Activated T-helper 1 cell treated with Interleukin-2 at 50 U/mL for 16 hours (primary cell): ENCODE results near the gene ETS1.

ENCODE experiments used
- DNase-seq: peaks from one replicate; pipeline ENCODE4 v3.0.0-alpha.2; 2020; ENCODE audit warnings: low read depth

The ETS1 gene

GRCh38 chr11:128535468-128536457, 51.6 kb downstream of the ETS1 start:
- no peak for DNase-seq

DNA sequence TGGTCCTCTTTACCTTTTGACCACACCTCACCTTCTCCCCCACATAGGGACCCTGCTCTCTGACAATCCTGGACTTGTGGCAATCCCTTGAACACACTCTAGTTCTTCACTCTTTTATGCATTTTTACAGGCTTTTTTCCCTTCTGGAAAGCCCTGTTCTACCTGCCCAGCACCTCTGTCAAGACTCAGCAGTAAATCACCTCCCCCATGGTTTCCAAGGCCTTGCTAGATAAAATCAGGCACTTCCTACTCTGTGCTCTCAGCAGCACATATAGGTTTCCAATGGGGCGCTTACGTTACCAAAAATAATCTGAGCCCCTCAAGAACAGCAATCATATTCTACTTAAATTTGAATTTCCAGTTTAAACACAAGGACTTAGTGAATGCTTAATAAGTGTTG, 53.9 kb downstream of the ETS1 start:
- DNase-seq = no peak

GRCh38 chr11:128532572-128533091, 54.7 kb downstream of the ETS1 start:
- DNase-seq = no peak

DNA sequence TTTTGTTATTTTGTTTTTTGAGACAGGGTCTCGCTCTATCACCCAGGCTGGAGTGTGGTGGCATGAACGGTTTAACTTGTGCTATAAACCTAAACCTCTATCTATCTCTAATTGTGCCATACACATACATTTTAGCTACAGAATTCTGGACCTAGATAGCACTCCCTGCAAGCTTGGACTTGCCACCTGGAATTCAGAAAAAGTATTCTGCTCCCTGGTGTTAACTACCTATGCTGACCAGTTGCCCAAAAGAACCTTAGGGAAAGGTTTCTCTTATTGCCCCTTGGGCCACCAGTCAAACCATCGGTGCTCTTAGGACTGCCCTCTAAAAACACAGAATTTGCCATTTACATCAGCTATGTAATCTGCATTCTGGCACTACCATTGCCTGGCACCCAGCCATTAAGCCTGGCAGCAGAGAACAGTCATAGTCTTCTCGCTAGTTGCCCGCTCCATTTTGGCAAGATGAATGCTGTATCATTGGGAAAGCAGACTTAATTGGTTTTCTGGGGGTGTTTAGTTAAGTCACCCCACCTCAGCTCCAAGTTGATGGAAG, 55.3 kb downstream of the ETS1 start:
- DNase-seq = no peak

GRCh38 chr11:128531588-128531987, 55.8 kb downstream of the ETS1 start:
- no peak for DNase-seq

DNA sequence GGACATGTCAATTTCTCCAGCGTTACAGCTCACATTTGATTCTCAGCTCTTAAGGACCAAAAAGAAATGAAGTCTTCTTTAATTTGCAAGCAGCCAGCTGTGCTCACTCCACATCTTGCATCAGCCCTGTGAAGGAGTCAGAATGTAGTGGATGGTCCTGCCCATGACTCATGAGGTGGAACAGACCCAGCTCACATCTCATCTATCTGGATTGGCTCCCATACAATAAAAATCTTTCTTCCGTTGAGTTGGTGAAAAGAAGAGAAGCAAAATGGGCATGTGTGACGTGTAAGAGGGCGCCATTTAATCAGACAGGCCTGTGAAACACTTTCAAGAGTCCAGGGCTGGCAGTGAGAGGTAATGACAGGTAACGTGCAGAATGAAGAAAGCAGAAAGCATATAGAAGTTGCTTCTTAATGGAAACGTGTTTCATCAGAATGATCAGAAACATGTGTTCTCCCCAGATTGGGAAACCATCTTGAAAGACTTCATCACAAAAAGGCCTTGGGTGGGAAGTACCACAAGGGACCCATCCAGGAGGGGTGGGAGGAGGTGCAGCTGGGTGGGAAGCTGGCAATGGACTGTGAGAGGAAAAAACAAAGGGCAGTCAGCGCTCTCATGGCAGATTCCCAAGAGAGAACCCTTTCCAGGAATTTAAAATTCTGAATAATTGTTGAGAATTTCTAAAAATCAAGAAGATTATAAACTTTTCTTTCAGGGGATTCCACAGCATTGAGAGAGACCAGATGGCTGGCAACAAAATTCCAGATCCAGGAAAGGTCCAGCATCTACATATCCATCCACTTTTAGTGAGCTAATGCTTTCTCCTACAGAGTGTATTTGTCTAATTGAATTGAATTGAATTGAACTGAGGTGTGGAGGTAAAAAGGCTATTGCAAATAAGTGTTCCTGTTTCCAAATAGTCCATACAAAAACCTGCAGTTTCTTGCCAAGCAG, 57.0 kb downstream of the ETS1 start:
- DNase-seq = no peak

DNA sequence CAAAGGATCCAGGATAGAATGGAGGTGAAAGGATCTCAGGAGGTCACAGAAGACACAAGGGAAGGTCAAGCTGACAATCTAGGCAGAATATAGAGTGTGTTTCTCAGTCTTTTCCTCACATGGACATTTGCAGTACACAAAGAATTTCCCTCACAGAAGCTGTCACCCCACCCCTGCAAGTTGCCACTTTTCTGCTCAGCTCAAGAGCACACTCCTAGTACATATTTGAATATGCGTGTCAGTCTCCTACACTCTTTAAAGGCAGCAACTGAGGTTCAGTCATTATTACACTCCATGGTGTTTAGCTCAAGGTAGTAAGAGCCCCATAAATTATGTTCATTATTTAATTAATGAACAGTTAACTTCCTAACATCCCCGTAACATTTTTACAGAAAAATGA, 59.1 kb downstream of the ETS1 start:
- DNase-seq = no peak

- no peak for DNase-seq
Measured at GRCh38 chr11:128527046-128527445, 60.3 kb downstream of the ETS1 start.

- no peak for DNase-seq
Measured at GRCh38 chr11:128525411-128526243, 61.7 kb downstream of the ETS1 start.

GRCh38 chr11:128524172-128524571, 63.2 kb downstream of the ETS1 start:
- no peak for DNase-seq

GRCh38 chr11:128523641-128524040, 63.7 kb downstream of the ETS1 start:
- no peak for DNase-seq

GRCh38 chr11:128522943-128523518, 64.3 kb downstream of the ETS1 start:
- DNase-seq = no peak

DNA sequence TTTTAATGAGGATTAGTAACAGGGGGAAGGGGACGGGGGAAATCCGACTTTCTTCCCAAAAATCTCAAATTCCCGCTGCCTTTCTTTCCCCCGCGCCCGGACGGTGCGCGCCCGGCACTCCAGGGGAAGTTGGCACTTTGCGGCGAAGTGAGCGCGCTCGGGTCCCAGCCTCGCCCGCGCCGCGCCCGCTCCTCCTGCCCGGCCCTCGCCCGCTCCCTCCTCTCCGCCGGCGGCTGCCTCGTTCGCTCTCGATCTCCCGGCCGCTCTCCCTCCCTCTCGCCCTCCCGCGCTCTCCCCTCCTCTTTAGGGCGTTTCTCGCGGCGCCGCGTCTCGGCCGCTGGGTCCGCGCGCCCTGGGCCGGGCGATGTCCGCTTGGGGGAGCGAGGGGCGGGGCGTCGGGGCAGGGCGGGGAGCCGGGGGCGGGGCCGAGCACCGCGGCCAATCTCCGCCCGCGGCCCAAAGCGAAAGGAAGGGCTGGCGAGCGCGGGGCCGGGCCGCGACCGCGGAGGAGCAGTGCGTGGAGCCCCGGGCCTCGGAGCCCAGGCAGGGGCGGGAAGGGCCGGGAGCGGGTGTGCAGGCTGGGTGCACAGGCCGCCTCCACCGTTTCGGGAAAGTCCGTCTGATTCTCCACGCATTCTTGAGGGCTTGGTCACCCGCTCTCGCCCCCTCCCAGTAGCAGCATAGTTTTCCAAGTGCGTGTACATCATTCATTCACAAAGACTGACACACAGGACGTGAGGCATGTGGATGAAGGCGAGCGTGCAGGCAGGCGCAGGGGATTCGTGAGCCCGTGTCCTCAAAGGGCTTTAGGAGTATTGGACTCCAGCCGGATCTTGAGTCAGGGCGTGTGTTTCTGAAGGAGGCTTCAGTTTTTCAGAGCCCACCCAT, 65.1 kb downstream of the ETS1 start:
- peak; percentile 87 for DNase-seq

DNA sequence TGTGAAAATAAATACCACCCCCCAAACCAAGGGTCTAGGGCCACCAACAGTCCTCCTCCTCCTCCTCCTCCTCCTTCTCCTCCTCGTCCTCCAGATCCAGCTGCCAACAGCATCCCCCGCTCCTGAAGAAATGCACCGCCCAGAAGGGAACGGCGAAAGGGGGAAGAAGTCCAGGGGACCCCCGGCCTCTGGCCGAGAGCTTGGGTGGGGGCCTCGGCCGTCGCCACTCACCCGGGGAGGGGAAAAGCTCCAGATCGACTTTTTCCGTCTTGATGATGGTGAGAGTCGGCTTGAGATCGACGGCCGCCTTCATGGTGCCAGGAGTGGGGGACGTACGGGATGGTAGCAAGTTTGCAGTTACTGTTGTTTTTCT, 65.7 kb downstream of the ETS1 start:
- DNase-seq = no peak

GRCh38 chr11:128520888-128521681, 66.3 kb downstream of the ETS1 start:
- no peak for DNase-seq

GRCh38 chr11:128520206-128520887, 67.0 kb downstream of the ETS1 start:
- DNase-seq = no peak

DNA sequence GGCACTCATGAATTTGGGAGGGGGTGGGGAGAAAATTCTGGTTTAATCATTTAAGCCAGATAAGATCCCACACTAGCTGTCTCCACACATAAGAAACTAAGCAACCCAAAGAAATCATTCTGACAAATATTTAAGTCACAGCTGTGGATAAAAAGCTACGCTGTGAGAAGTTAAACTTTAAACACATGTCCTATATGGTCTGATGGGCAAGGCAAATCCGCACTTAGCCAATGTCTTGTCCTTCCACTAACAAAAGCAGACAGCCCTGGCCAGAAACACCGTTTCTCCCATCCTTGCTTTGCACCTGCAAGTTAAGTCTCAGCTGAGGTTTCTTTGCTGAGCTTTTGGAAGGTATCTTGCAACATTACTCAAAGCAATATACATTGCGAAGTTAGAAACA, 68.0 kb downstream of the ETS1 start:
- DNase-seq = no peak

DNA sequence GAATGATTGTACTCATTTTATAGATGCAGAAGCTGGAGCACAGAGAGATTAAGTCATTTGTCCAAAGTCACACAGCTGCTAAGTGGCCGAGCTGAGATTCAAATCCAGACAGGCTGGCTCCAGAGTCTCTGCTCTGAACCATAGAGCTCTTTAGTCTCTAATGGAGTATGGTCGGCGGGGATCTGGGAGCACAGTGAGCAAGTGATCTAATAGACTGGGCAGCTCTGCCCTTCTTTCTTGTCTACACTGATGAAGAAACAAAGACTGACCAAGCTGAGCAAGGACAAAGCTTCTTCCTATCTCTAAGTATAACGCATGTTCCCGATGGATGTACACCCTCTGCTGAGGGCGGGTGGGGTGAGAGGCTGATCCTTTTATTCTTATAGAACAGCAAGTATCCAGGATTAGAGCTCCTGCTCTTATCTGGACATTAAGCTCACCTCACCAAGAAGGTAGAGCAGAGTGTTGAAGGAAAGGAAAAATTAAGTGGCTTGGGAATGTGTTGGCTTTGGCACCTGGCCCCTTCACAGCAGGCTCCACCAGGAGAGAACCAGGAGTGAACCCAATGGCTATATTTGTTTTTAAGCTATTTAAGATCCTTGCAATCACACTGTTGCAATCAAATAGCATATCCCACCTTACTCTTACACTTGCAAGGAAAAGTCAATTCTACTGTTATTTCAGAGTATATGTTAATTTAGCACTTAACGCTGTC, 68.7 kb downstream of the ETS1 start:
- no peak for DNase-seq
